ENCODE results near the gene CHMP2A. TPM values are rescaled to one million over a fixed set of nuclear protein-coding genes. Genes with fewer than 3 reads are reported as not detected.

The CHMP2A gene
- total RNA-seq, 3 donors from 2014 or later = 74.6 to 157 (median 92.8) TPM

DNA sequence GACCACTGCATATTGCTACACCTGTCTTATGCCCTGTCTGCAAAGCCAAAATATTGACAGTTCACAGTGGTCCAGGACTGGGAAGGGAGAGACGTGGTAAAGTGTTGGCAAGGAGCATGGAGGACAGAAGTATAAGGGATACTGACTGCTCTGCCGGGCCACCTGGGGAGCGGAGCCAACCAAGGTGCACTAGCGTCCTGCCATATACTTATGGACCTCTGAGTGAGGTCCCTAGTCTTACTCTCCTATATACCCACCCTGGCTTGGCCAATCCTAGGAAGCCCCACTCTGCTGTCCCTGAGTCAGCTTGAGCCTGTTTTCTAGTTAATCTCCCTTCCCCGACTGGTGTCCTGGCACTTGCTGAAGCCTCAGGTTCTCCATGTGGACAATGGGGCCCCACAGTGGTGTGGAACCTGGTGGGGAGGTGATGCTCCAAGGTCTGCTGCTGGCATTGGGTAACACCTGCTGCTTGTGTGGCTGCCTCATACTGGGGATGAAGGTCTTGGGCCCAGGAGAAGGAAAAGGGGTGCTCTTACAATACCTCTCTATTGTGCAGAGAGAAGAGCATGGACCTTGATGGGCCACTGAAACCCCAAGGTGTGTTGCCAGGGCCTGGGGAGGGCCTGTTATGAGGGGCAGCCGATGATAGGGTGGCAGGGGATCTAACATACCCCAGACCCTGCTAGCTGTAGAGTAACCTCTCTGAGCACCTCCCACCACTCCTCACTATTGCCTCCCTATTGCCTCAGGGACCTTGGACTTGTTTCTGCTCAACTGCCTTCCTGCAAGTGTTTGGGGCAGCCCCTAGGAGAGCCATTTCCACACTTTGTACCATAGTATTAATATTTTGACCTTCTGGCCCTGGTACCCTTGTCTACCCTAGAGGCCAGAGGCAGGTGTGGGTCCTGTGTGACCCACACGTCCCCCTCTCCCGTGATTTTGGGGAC is 17.8 kb downstream of the CHMP2A start:
- peaks cover 0 to 6% of the 10 kb centered on the region in 2 donors for H3K4me1 ChIP-seq
- H3K9me3 ChIP-seq = no peaks in the 10 kb centered on the region
- no peaks in the 10 kb centered on the region for H3K36me3 ChIP-seq
- no peak overlapping the region for H3K4me3 ChIP-seq
- H3K27ac ChIP-seq = no peak overlapping the region
- H3K27me3 ChIP-seq = no peaks in the 10 kb centered on the region
- no peak for TF ChIP-seq POLR2AphosphoS5 (IDR thresholded peaks at IDR 0.05)
- no peak for TF ChIP-seq POLR2A (IDR thresholded peaks at IDR 0.05)
- TF ChIP-seq CTCF (IDR thresholded peaks at IDR 0.05) = no peak
- intact Hi-C loops (cut with DNase I; ENCODE audit: low total_unique reads) = no loop called here
- no peak for DNase-seq (ENCODE audit: low spot score in 2 of 2)

- peaks cover 0 to 4% of the 10 kb centered on the region in 2 donors for H3K27me3 ChIP-seq
- no peak for DNase-seq (ENCODE audit: low spot score in 2 of 2)
These were observed 19.0 kb downstream of the CHMP2A start for GRCh38 chr19:58535857-58536256.

DNA sequence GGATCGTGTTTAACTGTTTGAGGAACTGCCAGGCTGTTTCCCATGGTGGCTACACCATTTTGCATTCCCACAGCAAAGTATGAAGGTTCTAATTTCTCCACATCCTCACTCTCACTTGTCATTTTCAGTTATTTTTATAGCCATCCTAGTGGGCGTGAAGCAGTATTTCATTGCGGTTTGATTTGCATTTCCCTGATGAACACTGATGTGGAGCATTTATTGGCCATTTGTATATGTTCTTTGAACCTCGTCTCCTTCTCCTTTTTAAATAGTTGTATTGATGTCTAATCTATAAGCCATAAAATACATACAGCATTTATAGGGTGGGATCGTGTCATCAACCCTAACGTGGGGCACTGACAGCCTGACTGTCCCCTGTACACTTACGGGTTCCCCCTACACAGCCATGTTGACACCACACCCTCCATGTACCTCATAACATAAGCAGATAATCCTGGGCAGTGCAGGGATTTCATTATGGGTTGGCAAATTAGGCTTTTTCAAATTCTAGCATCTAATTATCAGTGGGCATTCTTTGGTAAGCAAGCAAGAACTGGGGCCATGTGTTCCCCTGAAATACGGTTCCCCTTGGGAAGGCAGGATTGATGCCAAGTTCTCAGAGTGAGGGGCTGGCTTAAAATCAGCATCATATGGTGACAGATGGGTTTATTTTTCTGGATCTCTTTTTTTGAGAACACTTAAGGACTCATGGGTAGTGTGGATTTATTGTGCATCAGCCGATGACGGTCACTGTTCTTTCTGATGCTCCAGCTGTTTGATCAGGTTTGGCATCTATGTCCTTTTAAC is 23.7 kb downstream of the CHMP2A start:
- no peak for DNase-seq (ENCODE audit: low spot score in 2 of 2)
- intact Hi-C loops (cut with DNase I; ENCODE audit: low total_unique reads) = no loop called here
- TF ChIP-seq POLR2AphosphoS5 (IDR thresholded peaks at IDR 0.05) = no peak
- TF ChIP-seq POLR2A (IDR thresholded peaks at IDR 0.05) = no peak
- TF ChIP-seq CTCF (IDR thresholded peaks at IDR 0.05) = no peak
- H3K9me3 ChIP-seq = no peaks in the 10 kb centered on the region
- peaks cover 0 to 5% of the 10 kb centered on the region in 2 donors for H3K27me3 ChIP-seq
- H3K4me1 ChIP-seq = no peaks in the 10 kb centered on the region
- H3K27ac ChIP-seq = no peak overlapping the region
- no peak overlapping the region for H3K4me3 ChIP-seq
- no peaks in the 10 kb centered on the region for H3K36me3 ChIP-seq

More at GRCh38 chr19:58535857-58536256, 19.0 kb downstream of the CHMP2A start:
- no peaks in the 10 kb centered on the region for H3K36me3 ChIP-seq
- intact Hi-C loops (cut with DNase I; ENCODE audit: low total_unique reads) = no loop called here
- TF ChIP-seq CTCF (IDR thresholded peaks at IDR 0.05) (no peak), POLR2AphosphoS5 (IDR thresholded peaks at IDR 0.05) (no peak), POLR2A (IDR thresholded peaks at IDR 0.05) (no peak)
- H3K4me3 ChIP-seq = no peak overlapping the region
- H3K27ac ChIP-seq = no peak overlapping the region
- no peaks in the 10 kb centered on the region for H3K9me3 ChIP-seq
- peaks cover 0 to 6% of the 10 kb centered on the region in 2 donors for H3K4me1 ChIP-seq

- intact Hi-C loops (cut with DNase I; ENCODE audit: low total_unique reads) = no loop called here
- no peak for DNase-seq (ENCODE audit: low spot score in 2 of 2)
- Histone ChIP-seq H3K4me3 (no peak overlapping the region), H3K36me3 (no peaks in the 10 kb centered on the region), H3K4me1 (no peaks in the 10 kb centered on the region), H3K27me3 (peaks cover 0 to 5% of the 10 kb centered on the region in 2 donors), H3K27ac (no peak overlapping the region), H3K9me3 (no peaks in the 10 kb centered on the region)
- TF ChIP-seq POLR2AphosphoS5 (IDR thresholded peaks at IDR 0.05) (no peak), POLR2A (IDR thresholded peaks at IDR 0.05) (no peak), CTCF (IDR thresholded peaks at IDR 0.05) (no peak)
These were observed 25.5 kb downstream of the CHMP2A start for GRCh38 chr19:58529405-58529804.

All from breast epithelium (tissue), 4 donors.